Measurements from ENCODE around the gene PPP4R4.

PPP4R4 gene

GRCh38 chr14:94306047-94306978 is 132.2 kb downstream of the PPP4R4 start:
- no peaks in the 10 kb centered on the region for H3K36me3 ChIP-seq (ENCODE audit: control insufficient read depth, insufficient read depth, low read length)
- no peak overlapping the region for H3K9ac ChIP-seq (ENCODE audit: low read length)
- H3K27me3 ChIP-seq (ENCODE audit: control insufficient read depth, insufficient read depth, low read length), result no peaks in the 10 kb centered on the region
- H3K4me3 ChIP-seq (ENCODE audit: low read length), result no peak overlapping the region
- no peaks in the 10 kb centered on the region for H3K9me3 ChIP-seq (ENCODE audit: control insufficient read depth, low read length)
- no peaks in the 10 kb centered on the region for H3K4me1 ChIP-seq (ENCODE audit: control insufficient read depth, insufficient read depth, low read length)

GRCh38 chr14:94307410-94307992 is 133.4 kb downstream of the PPP4R4 start:
- no peaks in the 10 kb centered on the region for H3K4me1 ChIP-seq (ENCODE audit: control insufficient read depth, insufficient read depth, low read length)
- no peak overlapping the region for H3K9ac ChIP-seq (ENCODE audit: low read length)
- no peak overlapping the region for H3K4me3 ChIP-seq (ENCODE audit: low read length)
- H3K9me3 ChIP-seq (ENCODE audit: control insufficient read depth, low read length), result no peaks in the 10 kb centered on the region
- no peaks in the 10 kb centered on the region for H3K27me3 ChIP-seq (ENCODE audit: control insufficient read depth, insufficient read depth, low read length)
- no peaks in the 10 kb centered on the region for H3K36me3 ChIP-seq (ENCODE audit: control insufficient read depth, insufficient read depth, low read length)

DNA sequence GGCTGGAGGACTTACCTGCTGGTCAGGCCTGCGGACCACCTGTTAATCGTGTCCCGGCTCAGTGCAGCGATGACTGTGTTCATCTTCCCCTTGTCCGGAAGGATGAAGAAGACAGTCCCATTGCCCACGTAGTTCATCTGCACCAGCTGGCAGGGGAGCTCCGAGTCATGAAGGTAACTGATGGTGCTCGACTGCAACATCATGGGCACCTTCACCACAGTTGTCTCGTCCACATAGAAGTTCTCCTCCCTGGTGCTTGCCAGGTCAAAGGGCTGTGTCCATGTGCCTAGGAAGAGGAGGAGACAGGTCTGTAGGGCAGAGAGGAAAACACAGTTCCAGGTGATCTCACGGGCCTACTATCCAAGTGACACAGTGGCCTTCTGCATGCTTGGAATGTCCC is 135.6 kb downstream of the PPP4R4 start:
- H3K27me3 ChIP-seq (ENCODE audit: control insufficient read depth, insufficient read depth, low read length), result no peaks in the 10 kb centered on the region
- no peaks in the 10 kb centered on the region for H3K36me3 ChIP-seq (ENCODE audit: control insufficient read depth, insufficient read depth, low read length)
- H3K9me3 ChIP-seq (ENCODE audit: control insufficient read depth, low read length), result no peaks in the 10 kb centered on the region
- no peak overlapping the region for H3K4me3 ChIP-seq (ENCODE audit: low read length)
- no peak overlapping the region for H3K9ac ChIP-seq (ENCODE audit: low read length)
- no peaks in the 10 kb centered on the region for H3K4me1 ChIP-seq (ENCODE audit: control insufficient read depth, insufficient read depth, low read length)

GRCh38 chr14:94310248-94310647 is 136.1 kb downstream of the PPP4R4 start:
- Histone ChIP-seq H3K9ac (ENCODE audit: low read length) (no peak overlapping the region), H3K27me3 (ENCODE audit: control insufficient read depth, insufficient read depth, low read length) (no peaks in the 10 kb centered on the region), H3K9me3 (ENCODE audit: control insufficient read depth, low read length) (no peaks in the 10 kb centered on the region), H3K4me1 (ENCODE audit: control insufficient read depth, insufficient read depth, low read length) (no peaks in the 10 kb centered on the region), H3K4me3 (ENCODE audit: low read length) (no peak overlapping the region), H3K36me3 (ENCODE audit: control insufficient read depth, insufficient read depth, low read length) (no peaks in the 10 kb centered on the region)

DNA sequence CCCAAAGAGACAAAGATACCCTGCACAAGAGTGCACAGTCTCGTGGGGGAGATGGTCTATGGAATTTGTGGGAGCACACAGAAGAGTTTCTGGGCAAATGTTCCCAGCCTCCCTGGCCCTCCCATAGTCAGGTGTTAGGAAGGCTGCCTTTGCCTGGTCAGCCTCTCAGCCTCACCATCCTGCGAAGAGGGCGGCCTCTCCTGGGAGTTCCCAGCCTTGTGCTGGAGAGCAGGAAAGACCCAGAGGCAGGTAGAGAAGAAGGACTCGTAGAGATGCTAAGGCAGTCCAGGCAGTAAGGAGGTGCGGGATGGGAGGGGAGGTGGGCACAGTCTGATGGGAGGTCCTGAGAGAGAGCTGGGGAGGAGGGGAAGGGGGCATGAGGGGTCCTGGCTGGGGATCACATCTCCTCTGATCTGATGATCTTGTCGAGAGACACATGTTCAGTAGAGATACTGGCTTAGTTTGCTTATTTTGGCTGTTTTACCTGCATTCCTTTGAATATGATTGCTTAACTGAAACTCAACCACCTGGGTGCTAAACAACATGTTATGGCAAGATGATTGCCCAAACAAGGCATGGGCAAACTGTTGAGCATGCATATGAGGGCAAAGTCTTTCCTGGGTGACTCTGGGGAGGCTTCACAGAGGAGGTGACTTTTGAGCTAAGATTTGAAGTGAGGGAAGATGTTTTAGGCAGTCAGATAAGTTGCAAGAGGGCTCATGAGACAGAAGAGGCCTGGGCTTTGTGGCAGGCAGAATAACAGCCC is 138.5 kb downstream of the PPP4R4 start:
- no peak overlapping the region for H3K4me3 ChIP-seq (ENCODE audit: low read length)
- no peaks in the 10 kb centered on the region for H3K9me3 ChIP-seq (ENCODE audit: control insufficient read depth, low read length)
- H3K4me1 ChIP-seq (ENCODE audit: control insufficient read depth, insufficient read depth, low read length), result no peaks in the 10 kb centered on the region
- no peaks in the 10 kb centered on the region for H3K27me3 ChIP-seq (ENCODE audit: control insufficient read depth, insufficient read depth, low read length)
- no peaks in the 10 kb centered on the region for H3K36me3 ChIP-seq (ENCODE audit: control insufficient read depth, insufficient read depth, low read length)
- H3K9ac ChIP-seq (ENCODE audit: low read length), result no peak overlapping the region

DNA sequence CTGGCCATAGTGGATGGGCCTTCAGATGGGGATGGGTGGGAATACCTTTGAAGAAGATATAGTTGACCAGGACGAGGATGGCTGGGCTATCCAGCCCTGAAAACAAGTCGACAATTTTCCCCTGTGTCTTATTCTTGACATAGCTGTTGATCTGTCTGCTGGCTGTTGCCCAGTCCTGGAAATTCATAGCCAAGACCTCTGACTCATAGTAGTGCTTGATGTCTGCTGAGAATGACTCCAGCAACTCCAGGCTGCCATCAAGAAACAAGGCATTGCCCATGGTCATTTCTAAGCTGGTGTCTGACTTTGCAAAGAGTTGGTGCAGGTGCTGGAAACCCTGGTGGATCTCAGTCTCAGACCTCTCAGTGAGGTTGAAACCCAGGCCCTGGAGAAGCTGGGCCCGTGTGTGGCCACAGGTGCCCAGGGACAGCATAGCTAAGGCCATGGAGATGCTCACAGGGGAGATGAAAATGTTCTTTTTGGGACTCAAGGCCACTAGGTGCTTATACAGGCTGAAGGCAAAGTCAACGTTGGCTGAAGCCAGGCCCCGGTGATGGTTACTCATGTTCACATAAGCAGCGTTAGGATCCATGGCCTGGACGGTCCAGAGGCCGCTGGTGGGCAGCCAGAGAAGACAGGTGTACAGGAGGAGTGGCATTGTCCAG is 140.0 kb downstream of the PPP4R4 start:
- H3K9me3 ChIP-seq (ENCODE audit: control insufficient read depth, low read length), result no peaks in the 10 kb centered on the region
- H3K4me1 ChIP-seq (ENCODE audit: control insufficient read depth, insufficient read depth, low read length), result no peaks in the 10 kb centered on the region
- no peaks in the 10 kb centered on the region for H3K27me3 ChIP-seq (ENCODE audit: control insufficient read depth, insufficient read depth, low read length)
- no peaks in the 10 kb centered on the region for H3K36me3 ChIP-seq (ENCODE audit: control insufficient read depth, insufficient read depth, low read length)
- H3K9ac ChIP-seq (ENCODE audit: low read length), result no peak overlapping the region
- no peak overlapping the region for H3K4me3 ChIP-seq (ENCODE audit: low read length)

DNA sequence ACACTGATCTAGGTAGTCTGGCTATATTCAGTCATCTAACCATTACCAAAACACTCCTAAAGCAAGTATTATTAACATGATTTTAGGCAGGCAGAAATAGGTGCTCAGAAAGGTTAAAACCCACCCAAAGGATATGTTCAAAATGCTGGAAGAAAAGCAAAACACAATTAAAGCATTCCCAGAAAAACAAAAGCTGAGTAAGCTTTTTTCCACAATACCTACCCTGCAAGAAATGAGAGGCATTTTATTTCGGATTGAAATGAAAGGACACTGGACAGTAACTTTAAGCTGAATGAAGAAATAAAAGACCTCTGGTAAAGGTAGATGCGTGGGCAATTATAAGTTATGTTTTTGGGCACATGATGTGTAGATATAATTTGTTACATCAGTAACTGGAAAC is 140.8 kb downstream of the PPP4R4 start:
- H3K9ac ChIP-seq (ENCODE audit: low read length), result no peak overlapping the region
- no peak overlapping the region for H3K4me3 ChIP-seq (ENCODE audit: low read length)
- H3K27me3 ChIP-seq (ENCODE audit: control insufficient read depth, insufficient read depth, low read length), result no peaks in the 10 kb centered on the region
- no peaks in the 10 kb centered on the region for H3K4me1 ChIP-seq (ENCODE audit: control insufficient read depth, insufficient read depth, low read length)
- no peaks in the 10 kb centered on the region for H3K36me3 ChIP-seq (ENCODE audit: control insufficient read depth, insufficient read depth, low read length)
- H3K9me3 ChIP-seq (ENCODE audit: control insufficient read depth, low read length), result no peaks in the 10 kb centered on the region

DNA sequence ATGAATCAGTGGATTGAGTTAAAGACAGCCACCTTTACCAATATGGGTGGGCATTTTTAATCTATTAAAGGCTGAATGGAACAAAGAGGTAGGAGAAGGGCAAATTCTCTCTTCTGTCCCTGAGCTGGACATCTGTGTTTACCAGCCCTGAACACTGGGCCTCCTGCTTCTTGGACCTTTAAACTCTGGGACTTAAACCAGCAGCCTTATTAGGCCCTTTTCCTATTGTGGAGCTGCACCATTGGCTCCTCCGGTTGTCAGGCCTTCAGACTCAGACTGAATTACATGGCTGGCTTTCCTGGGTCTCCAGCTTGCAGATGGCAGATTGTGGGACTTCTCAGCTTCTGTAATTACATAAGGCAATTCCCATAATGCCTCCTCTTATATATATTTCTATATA is 142.6 kb downstream of the PPP4R4 start:
- Histone ChIP-seq H3K36me3 (ENCODE audit: control insufficient read depth, insufficient read depth, low read length) (no peaks in the 10 kb centered on the region), H3K27me3 (ENCODE audit: control insufficient read depth, insufficient read depth, low read length) (no peaks in the 10 kb centered on the region), H3K9me3 (ENCODE audit: control insufficient read depth, low read length) (no peaks in the 10 kb centered on the region), H3K9ac (ENCODE audit: low read length) (no peak overlapping the region), H3K4me3 (ENCODE audit: low read length) (no peak overlapping the region), H3K4me1 (ENCODE audit: control insufficient read depth, insufficient read depth, low read length) (peaks cover 5% of the 10 kb centered on the region)

GRCh38 chr14:94317259-94317658 is 143.1 kb downstream of the PPP4R4 start:
- H3K4me3 ChIP-seq (ENCODE audit: low read length), result no peak overlapping the region
- no peaks in the 10 kb centered on the region for H3K27me3 ChIP-seq (ENCODE audit: control insufficient read depth, insufficient read depth, low read length)
- no peaks in the 10 kb centered on the region for H3K36me3 ChIP-seq (ENCODE audit: control insufficient read depth, insufficient read depth, low read length)
- H3K9me3 ChIP-seq (ENCODE audit: control insufficient read depth, low read length), result no peaks in the 10 kb centered on the region
- no peak overlapping the region for H3K9ac ChIP-seq (ENCODE audit: low read length)
- peaks cover 5% of the 10 kb centered on the region for H3K4me1 ChIP-seq (ENCODE audit: control insufficient read depth, insufficient read depth, low read length)

- H3K9ac ChIP-seq (ENCODE audit: low read length), result peak overlapping the region; percentile 64
- H3K27me3 ChIP-seq (ENCODE audit: control insufficient read depth, insufficient read depth, low read length), result no peaks in the 10 kb centered on the region
- no peak overlapping the region for H3K4me3 ChIP-seq (ENCODE audit: low read length)
- H3K9me3 ChIP-seq (ENCODE audit: control insufficient read depth, low read length), result no peaks in the 10 kb centered on the region
- no peaks in the 10 kb centered on the region for H3K36me3 ChIP-seq (ENCODE audit: control insufficient read depth, insufficient read depth, low read length)
- peaks cover 5% of the 10 kb centered on the region for H3K4me1 ChIP-seq (ENCODE audit: control insufficient read depth, insufficient read depth, low read length)
These were observed 146.1 kb downstream of the PPP4R4 start for GRCh38 chr14:94320243-94320642.

- Histone ChIP-seq H3K9ac (ENCODE audit: low read length) (no peak overlapping the region), H3K9me3 (ENCODE audit: control insufficient read depth, low read length) (no peaks in the 10 kb centered on the region)
These were observed 147.5 kb downstream of the PPP4R4 start for GRCh38 chr14:94321421-94322271.

More at GRCh38 chr14:94321421-94322271, 147.5 kb downstream of the PPP4R4 start:
- Histone ChIP-seq H3K4me3 (ENCODE audit: low read length) (no peak overlapping the region), H3K27me3 (ENCODE audit: control insufficient read depth, insufficient read depth, low read length) (no peaks in the 10 kb centered on the region), H3K4me1 (ENCODE audit: control insufficient read depth, insufficient read depth, low read length) (peaks cover 5% of the 10 kb centered on the region), H3K36me3 (ENCODE audit: control insufficient read depth, insufficient read depth, low read length) (no peaks in the 10 kb centered on the region)

Data from mucosa of stomach (tissue), 1 donor.